Heart left ventricle (tissue), 16 donors: ENCODE results near the gene ACAP1. TPM values are rescaled to one million over a fixed set of nuclear protein-coding genes. Genes with fewer than 3 reads are reported as not detected.

Experiments
- ATAC-seq, 4 donors: fragments of 200-7000 bp; cut with Tn5 transposase; one replicate each; pipeline ENCODE4 v1.9.1; 2020 to 2022; ENCODE audit warnings: moderate library complexity in 4 of 4, mild to moderate bottlenecking in 3 of 4, moderate number of reproducible peaks in 1 of 4
- DNase-seq, 5 donors: peaks; one replicate each; pipeline ENCODE4 v3.0.0-alpha.2; 2020
- H3K27ac ChIP-seq, 12 donors: fragments of 200-600 bp; sonication (generic) in 4 of 12; one replicate each; pipeline versions ENCODE4 v1.5.0 to v1.8.0; 2016 to 2022; ENCODE audit warnings: mild to moderate bottlenecking in 2 of 12
- H3K27me3 ChIP-seq, 9 donors: fragments of 200-600 bp; sonication (generic) in 2 of 9; one replicate each; pipeline versions ENCODE4 v1.5.1 to v1.8.0; 2016 to 2022; ENCODE audit warnings: mild to moderate bottlenecking in 3 of 9
- H3K36me3 ChIP-seq, 9 donors: fragments of 200-600 bp; sonication (generic) in 2 of 9; one replicate each; pipeline versions ENCODE4 v1.5.0 to v1.8.0; 2018 to 2022; ENCODE audit warnings: mild to moderate bottlenecking in 2 of 9
- H3K4me1 ChIP-seq, 12 donors: fragments of 200-600 bp; sonication (generic) in 4 of 12; one replicate each; pipeline versions ENCODE4 v1.5.0 to v1.8.0; 2016 to 2022; ENCODE audit warnings: mild to moderate bottlenecking in 3 of 12
- H3K4me3 ChIP-seq, 12 donors: fragments of 200-600 bp; sonication (generic) in 4 of 12; one replicate each; pipeline versions ENCODE4 v1.5.0 to v1.8.0; 2017 to 2022; ENCODE audit warnings: mild to moderate bottlenecking in 9 of 12, moderate library complexity in 4 of 12
- H3K9me3 ChIP-seq, 12 donors: fragments of 200-600 bp; sonication (generic) in 4 of 12; one replicate each; pipeline versions ENCODE4 v1.5.0 to v1.8.0; 2016 to 2022; ENCODE audit warnings: mild to moderate bottlenecking in 1 of 12
- POLR2A ChIP-seq, 2 donors: fragments of 450-650 bp; IDR thresholded peaks; one replicate each; pipeline ENCODE4 v1.6.1; 2017; ENCODE audit warnings: antibody characterized with exemption in 2 of 2, mild to moderate bottlenecking in 2 of 2, moderate library complexity in 2 of 2
- WGBS, 4 donors: extraction: QIAGEN DNeasy Blood & Tissue Kit in 2 of 4; methylation state at CpG; one replicate each; pipeline versions ENCODE4 v1.1.5 to v1.1.7; 2013 to 2018; 5-methylcytosine and 5-hydroxymethylcytosine counted together
- intact Hi-C, 10 donors: fragments of 100-400 bp; cut with DNase I; formaldehyde crosslinking; loops; one replicate each; pipeline versions ENCODE4 v1.11.1 to v1.14.2; 2022
- polyA plus RNA-seq, 2 donors: library from polyadenylated mRNA; stranded (reverse); fragments of 200-250 nt; gene quantifications; one replicate each; pipeline ENCODE4 v1.2.3, GENCODE V29; 2013
- total RNA-seq, 9 donors: library from RNA; depleted of rRNA in 2 of 9; stranded (reverse); fragments of >200 nt in 2 of 9; fragmentation: NEBNext Ultra II Directional in 3 of 9; extraction: Animal tissue kit (Norgen Biotek cat#: 25700) in 3 of 9; gene quantifications; one replicate each; pipeline versions ENCODE4 v1.1.0 to v1.2.4, GENCODE V29; 2016 to 2023
- TF ChIP-seq, protein P1 (sequence below), 12 donors: fragments of 200-600 bp; sonication (generic) in 4 of 12; IDR thresholded peaks; one replicate each; pipeline versions ENCODE4 v1.5.0 to v1.8.0; 2018 to 2022; ENCODE audit warnings: antibody characterized with exemption in 12 of 12, mild to moderate bottlenecking in 5 of 12
- donor health status: ischemic (EF 13 %, LVEDD 7.1; RV severe dilation, severe dysfunction).
- donor health status: healthy with polysubstance abuse.
- donor health status: DM: no; HTN: yes; CAD: no.
- donor health status: DM: no; HTN: no; CAD: no.
- donor health status: ischemic (EF 25% LVEDD 6.9; RV normal size, moderate dysfunction).
- donor health status: ischemic (EF 25% LVEDD 5.7; RV mildly dilated, moderate dysfunction).
- donor health status: healthy.
- donor health status: DM: yes; HTN: yes; CAD: no.
- donor health status: ischemic (EF 35%, LVEDD 5.7; RV mildly dilated, moderate dysfunction).
- donor health status: nonischemic (EF 11% LVEDD 7.7; RV severe dilation, severe dysfunction).
- donor health status: DM: yes; HTN: yes; CAD: no.
- donor health status: PGD.
- donor health status: ischemic (EF 29% LVEDD 5.4; RV normal size, mild dysfunction).
- donor health status: nonischemic (EF 23%, LVEDD 6.1; RV moderate dilation, normal function).

Gene ACAP1
- total and polyA plus RNA-seq, 11 donors = 0.88 to 24.2 (median 9.0) TPM

DNA sequence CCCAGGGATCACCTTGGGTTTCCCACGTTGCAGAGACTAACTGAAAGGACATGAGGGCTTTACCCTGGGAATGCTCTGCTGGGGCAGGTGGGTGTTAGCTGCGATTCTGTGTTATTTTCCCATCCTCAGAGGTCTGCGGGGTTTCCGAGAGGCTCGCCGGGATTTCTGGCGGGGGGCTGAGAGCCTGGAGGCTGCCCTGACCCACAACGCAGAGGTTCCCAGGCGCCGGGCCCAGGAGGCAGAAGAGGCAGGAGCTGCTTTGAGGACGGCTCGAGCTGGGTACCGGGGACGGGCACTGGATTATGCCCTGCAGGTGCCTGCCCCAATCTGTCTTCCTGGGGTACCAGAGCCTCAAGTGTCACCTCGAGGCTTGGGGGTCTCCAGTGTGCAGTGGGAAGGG is 6.9 kb downstream of the ACAP1 start:
- no peak overlapping the region for H3K4me3 ChIP-seq
- H3K27ac ChIP-seq = no peak overlapping the region
- peaks cover 0 to 6% (median 0%) of the 10 kb centered on the region in 12 donors for H3K4me1 ChIP-seq
- WGBS, 4 donors = 73 to 76% (median 74%) methylated on average over 15 of the region's 15 CpGs
- no peak for DNase-seq
- TF ChIP-seq, protein P1, sequence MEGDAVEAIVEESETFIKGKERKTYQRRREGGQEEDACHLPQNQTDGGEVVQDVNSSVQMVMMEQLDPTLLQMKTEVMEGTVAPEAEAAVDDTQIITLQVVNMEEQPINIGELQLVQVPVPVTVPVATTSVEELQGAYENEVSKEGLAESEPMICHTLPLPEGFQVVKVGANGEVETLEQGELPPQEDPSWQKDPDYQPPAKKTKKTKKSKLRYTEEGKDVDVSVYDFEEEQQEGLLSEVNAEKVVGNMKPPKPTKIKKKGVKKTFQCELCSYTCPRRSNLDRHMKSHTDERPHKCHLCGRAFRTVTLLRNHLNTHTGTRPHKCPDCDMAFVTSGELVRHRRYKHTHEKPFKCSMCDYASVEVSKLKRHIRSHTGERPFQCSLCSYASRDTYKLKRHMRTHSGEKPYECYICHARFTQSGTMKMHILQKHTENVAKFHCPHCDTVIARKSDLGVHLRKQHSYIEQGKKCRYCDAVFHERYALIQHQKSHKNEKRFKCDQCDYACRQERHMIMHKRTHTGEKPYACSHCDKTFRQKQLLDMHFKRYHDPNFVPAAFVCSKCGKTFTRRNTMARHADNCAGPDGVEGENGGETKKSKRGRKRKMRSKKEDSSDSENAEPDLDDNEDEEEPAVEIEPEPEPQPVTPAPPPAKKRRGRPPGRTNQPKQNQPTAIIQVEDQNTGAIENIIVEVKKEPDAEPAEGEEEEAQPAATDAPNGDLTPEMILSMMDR (IDR thresholded peaks at IDR 0.05) = no peak
- TF ChIP-seq POLR2A (IDR thresholded peaks at IDR 0.05) = no peak
- no peaks in the 10 kb centered on the region for H3K9me3 ChIP-seq
- peaks cover 0 to 32% (median 0%) of the 10 kb centered on the region in 9 donors for H3K27me3 ChIP-seq
- intact Hi-C loops = loop anchor here in 3 of 10 donors (10.0 kb wide), 2 partner anchors 58 to 68 kb away; partner anchors contain the start of gene SLC2A4 (in 2 of the 3)
- ATAC-seq = no peak
- peaks cover 0 to 8% (median 0%) of the 10 kb centered on the region in 9 donors for H3K36me3 ChIP-seq

DNA sequence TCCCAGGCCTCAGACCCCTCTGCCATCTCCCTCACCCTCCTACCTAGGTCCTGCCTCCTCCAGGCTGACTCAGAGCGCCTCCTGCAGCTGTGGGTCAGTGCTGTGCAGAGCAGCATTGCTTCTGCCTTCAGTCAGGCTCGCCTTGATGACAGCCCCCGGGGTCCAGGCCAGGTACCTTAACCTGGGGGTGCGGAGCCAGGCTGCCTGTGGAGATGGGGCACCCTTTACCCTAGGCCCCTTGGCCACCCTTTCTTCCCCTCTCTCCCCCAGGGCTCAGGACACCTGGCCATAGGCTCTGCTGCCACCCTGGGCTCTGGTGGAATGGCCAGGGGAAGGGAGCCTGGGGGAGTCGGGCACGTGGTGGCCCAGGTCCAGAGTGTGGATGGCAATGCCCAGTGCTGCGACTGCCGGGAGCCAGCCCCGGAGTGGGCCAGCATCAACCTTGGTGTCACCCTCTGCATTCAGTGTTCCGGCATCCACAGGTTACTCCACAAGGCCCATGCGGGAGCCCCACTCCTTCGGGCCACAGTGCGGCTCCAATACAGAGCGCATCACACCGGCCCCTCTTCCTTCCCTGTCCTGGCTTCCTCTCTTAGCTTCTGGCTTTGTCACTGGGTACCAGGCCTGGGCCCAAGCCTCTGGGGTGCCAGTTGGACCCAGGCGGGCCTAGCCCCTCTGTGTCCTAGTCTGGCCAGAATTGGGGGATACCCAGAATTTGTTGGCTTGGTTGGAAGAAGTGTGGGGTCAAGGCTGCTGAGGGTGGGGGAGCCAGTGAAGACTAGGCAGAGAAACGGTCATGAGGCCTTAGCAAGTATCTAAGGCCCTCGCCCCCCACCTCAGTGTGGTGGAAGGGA is 10.7 kb downstream of the ACAP1 start:
- ATAC-seq (no peak), DNase-seq (no peak)
- H3K9me3 ChIP-seq = no peaks in the 10 kb centered on the region
- intact Hi-C loops = loop anchor here in 9 of 10 donors (2.0 to 10.0 kb wide), 6 partner anchors 62 to 295 kb away; partner anchors contain the start of gene SLC2A4 (in 5 of the 9)
- no peak overlapping the region for H3K27ac ChIP-seq
- TF ChIP-seq POLR2A (IDR thresholded peaks at IDR 0.05) = no peak
- TF ChIP-seq, protein P1 (IDR thresholded peaks at IDR 0.05) = no peak
- H3K4me1 ChIP-seq = peaks cover 0 to 26% (median 16%) of the 10 kb centered on the region in 12 donors
- H3K36me3 ChIP-seq = peaks cover 0 to 10% (median 0%) of the 10 kb centered on the region in 9 donors
- H3K27me3 ChIP-seq = peaks cover 0 to 5% (median 0%) of the 10 kb centered on the region in 9 donors
- H3K4me3 ChIP-seq = no peak overlapping the region
- 66 to 75% (median 71%) methylated on average over 17 to 18 of the region's 18 CpGs for WGBS, 4 donors

DNA sequence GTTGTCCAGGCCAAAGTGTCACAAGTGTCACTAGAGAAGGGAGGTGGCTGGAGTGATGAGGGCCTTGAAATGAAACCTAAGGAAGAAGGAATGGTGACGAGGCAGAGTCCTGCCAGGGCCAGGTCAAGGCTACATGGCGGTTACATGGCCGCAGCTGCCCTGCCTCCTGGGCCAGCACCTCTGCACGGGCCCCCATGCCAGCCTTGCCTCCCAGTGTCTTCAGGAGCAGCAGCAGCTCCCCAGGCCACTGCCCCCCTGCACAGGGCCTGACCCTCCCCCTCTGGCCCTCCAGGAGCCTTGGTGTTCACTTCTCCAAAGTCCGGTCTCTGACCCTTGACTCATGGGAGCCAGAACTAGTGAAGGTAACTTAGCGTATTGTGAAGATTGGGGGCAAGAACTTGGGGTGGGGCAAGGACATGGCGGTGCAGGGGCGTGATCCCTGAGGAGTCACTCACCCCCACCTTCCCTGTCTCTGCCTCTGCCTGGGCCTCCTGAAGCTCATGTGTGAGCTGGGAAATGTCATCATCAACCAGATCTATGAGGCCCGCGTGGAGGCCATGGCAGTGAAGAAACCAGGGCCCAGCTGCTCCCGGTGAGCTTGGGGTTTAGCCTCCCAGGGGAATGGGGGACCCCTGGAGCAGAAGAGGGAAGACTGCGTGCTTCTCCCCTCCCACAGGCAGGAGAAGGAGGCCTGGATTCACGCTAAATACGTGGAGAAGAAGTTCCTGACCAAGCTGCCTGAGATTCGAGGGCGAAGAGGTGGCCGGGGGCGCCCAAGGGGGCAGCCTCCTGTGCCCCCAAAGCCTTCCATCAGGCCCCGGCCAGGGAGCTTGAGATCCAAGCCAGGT is 11.5 kb downstream of the ACAP1 start:
- peaks cover 0 to 10% (median 0%) of the 10 kb centered on the region in 9 donors for H3K36me3 ChIP-seq
- no peak for DNase-seq
- WGBS, 4 donors = 64 to 83% (median 72%) methylated on average over 18 to 19 of the region's 19 CpGs
- no peak for TF ChIP-seq POLR2A (IDR thresholded peaks at IDR 0.05)
- TF ChIP-seq, protein P1 (IDR thresholded peaks at IDR 0.05) = no peak
- peaks cover 0 to 33% (median 21%) of the 10 kb centered on the region in 12 donors for H3K4me1 ChIP-seq
- intact Hi-C loops = loop anchor here in 9 of 10 donors (2.0 to 10.0 kb wide), 6 partner anchors 63 to 296 kb away; partner anchors contain the start of gene SLC2A4 (in 5 of the 9)
- no peak for ATAC-seq
- no peaks in the 10 kb centered on the region for H3K27me3 ChIP-seq
- no peak overlapping the region for H3K4me3 ChIP-seq
- H3K27ac ChIP-seq = no peak overlapping the region
- no peaks in the 10 kb centered on the region for H3K9me3 ChIP-seq
